Mesendoderm (in vitro differentiated cells): ENCODE results near the gene WDR33.

Experiments used
- DNase-seq: peaks from one replicate; pipeline ENCODE4 v3.0.0; 2013
- H2AK5ac ChIP-seq: 2 replicates; pipeline ENCODE4 v1.6.1; 2013; ENCODE audit warnings: low read length, inconsistent platforms
- H2BK120ac ChIP-seq: 2 replicates; pipeline ENCODE4 v1.6.1; 2013; ENCODE audit warnings: low read depth, mild to moderate bottlenecking, low read length, moderate library complexity, mixed read lengths
- H2BK15ac ChIP-seq: replicated peaks from 2 replicates; pipeline ENCODE4 v1.6.1; 2013; ENCODE audit warnings: low read depth, mild to moderate bottlenecking, moderate library complexity
- H2BK5ac ChIP-seq: 2 replicates; pipeline ENCODE4 v1.6.1; 2013; ENCODE audit warnings: low read length, inconsistent platforms
- H3K18ac ChIP-seq: 2 replicates; pipeline ENCODE4 v1.6.1; 2013; ENCODE audit warnings: mild to moderate bottlenecking, low read length, mixed read lengths
- H3K23ac ChIP-seq: one replicate; pipeline ENCODE4 v1.6.1; 2013; ENCODE audit warnings: low read length
- H3K27ac ChIP-seq: 2 replicates; pipeline ENCODE4 v1.5.1; 2013; ENCODE audit warnings: low read depth, mild to moderate bottlenecking, inconsistent platforms, low read length, moderate library complexity
- H3K27me3 ChIP-seq: 2 replicates; pipeline ENCODE4 v1.6.1; 2013; ENCODE audit warnings: low read length, control low read depth, mild to moderate bottlenecking, inconsistent platforms; ENCODE audit not compliant: insufficient read depth, poor library complexity
- H3K36me3 ChIP-seq: 2 replicates; pipeline ENCODE4 v1.6.1; 2013; ENCODE audit warnings: low read length, inconsistent platforms; ENCODE audit not compliant: control insufficient read depth, insufficient read depth
- H3K4ac ChIP-seq: one replicate; pipeline ENCODE4 v1.6.1; 2013; ENCODE audit warnings: low read depth, mild to moderate bottlenecking, low read length, moderate library complexity
- H3K4me1 ChIP-seq: 2 replicates; pipeline ENCODE4 v1.6.1; 2013; ENCODE audit warnings: low read depth, low read length, inconsistent platforms; ENCODE audit not compliant: control insufficient read depth
- H3K4me2 ChIP-seq: 2 replicates; pipeline ENCODE4 v1.6.1; 2013; ENCODE audit warnings: low read length
- H3K4me3 ChIP-seq: 2 replicates; pipeline ENCODE4 v1.5.1; 2013; ENCODE audit warnings: mild to moderate bottlenecking, low read length
- H3K56ac ChIP-seq: one replicate; pipeline ENCODE4 v1.6.1; 2013; ENCODE audit warnings: low read length
- H3K79me1 ChIP-seq: 2 replicates; pipeline ENCODE4 v1.6.1; 2013; ENCODE audit warnings: low read length, inconsistent platforms
- H3K79me2 ChIP-seq: 2 replicates; pipeline ENCODE4 v1.6.1; 2013; ENCODE audit warnings: mild to moderate bottlenecking, low read length; ENCODE audit not compliant: control insufficient read depth, insufficient read depth
- H3K9ac ChIP-seq: 2 replicates; pipeline ENCODE4 v1.6.1; 2013; ENCODE audit warnings: low read length, inconsistent platforms
- H4K5ac ChIP-seq: one replicate; pipeline ENCODE4 v1.6.1; 2013; ENCODE audit warnings: low read length
- H4K8ac ChIP-seq: one replicate; pipeline ENCODE4 v1.6.1; 2013; ENCODE audit warnings: low read depth, mild to moderate bottlenecking, control low read depth, low read length, moderate library complexity
- whole genome bisulfite sequencing: extraction: QIAGEN DNeasy Blood & Tissue Kit; methylation state at CpG from one replicate; pipeline ENCODE4 v1.1.7; 2013; ENCODE audit warnings: low lambda C conversion rate, missing lambda C conversion rate; ENCODE audit not compliant: insufficient coverage; ENCODE audit errors: extremely low coverage; 5-methylcytosine and 5-hydroxymethylcytosine counted together

The WDR33 gene

GRCh38 chr2:127681976-127682857, 128.8 kb downstream of the WDR33 start:
- Histone ChIP-seq H3K18ac (no peak overlapping the region), H2AK5ac (no peak overlapping the region), H3K27ac (no peak overlapping the region), H2BK15ac (no peak overlapping the region), H3K9ac (no peak overlapping the region), H2BK120ac (no peak overlapping the region), H3K56ac (no peak overlapping the region), H4K5ac (no peak overlapping the region), H3K79me1 (no peaks in the 10 kb centered on the region), H3K4me3 (no peak overlapping the region), H3K4me2 (no peak overlapping the region), H2BK5ac (no peak overlapping the region), H3K27me3 (no peaks in the 10 kb centered on the region), H3K4ac (no peak overlapping the region), H3K4me1 (no peaks in the 10 kb centered on the region), H3K79me2 (no peaks in the 10 kb centered on the region), H3K36me3 (no peaks in the 10 kb centered on the region), H3K23ac (no peak overlapping the region), H4K8ac (no peak overlapping the region)
- DNase-seq: no peak
- WGBS: no CpG with 5 or more reads among the region's 6 CpGs

GRCh38 chr2:127681288-127681804, 129.6 kb downstream of the WDR33 start:
- no peak for DNase-seq
- H3K27me3 ChIP-seq: no peaks in the 10 kb centered on the region

GRCh38 chr2:127680706-127681287, 130.2 kb downstream of the WDR33 start:
- Histone ChIP-seq H3K4me3 (no peak overlapping the region), H3K79me2 (no peaks in the 10 kb centered on the region), H4K8ac (no peak overlapping the region), H3K9ac (no peak overlapping the region), H3K4me2 (no peak overlapping the region), H3K27me3 (peaks cover 4% of the 10 kb centered on the region), H4K5ac (no peak overlapping the region), H2BK120ac (no peak overlapping the region), H3K4me1 (no peaks in the 10 kb centered on the region), H2BK15ac (no peak overlapping the region), H2AK5ac (no peak overlapping the region), H3K27ac (no peak overlapping the region), H3K56ac (no peak overlapping the region), H3K23ac (no peak overlapping the region), H3K4ac (no peak overlapping the region), H3K36me3 (no peaks in the 10 kb centered on the region), H3K79me1 (no peaks in the 10 kb centered on the region), H3K18ac (no peak overlapping the region), H2BK5ac (no peak overlapping the region)
- WGBS: no CpG with 5 or more reads among the region's 19 CpGs
- no peak for DNase-seq

More at GRCh38 chr2:127681288-127681804, 129.6 kb downstream of the WDR33 start:
- no peak overlapping the region for H3K56ac ChIP-seq
- no peaks in the 10 kb centered on the region for H3K79me2 ChIP-seq
- no peaks in the 10 kb centered on the region for H3K79me1 ChIP-seq
- no peak overlapping the region for H3K4me2 ChIP-seq
- H3K27ac ChIP-seq: no peak overlapping the region
- H3K4me1 ChIP-seq: no peaks in the 10 kb centered on the region
- no peak overlapping the region for H2BK120ac ChIP-seq
- no peak overlapping the region for H4K8ac ChIP-seq
- no peak overlapping the region for H2AK5ac ChIP-seq
- no peak overlapping the region for H2BK15ac ChIP-seq
- no peak overlapping the region for H2BK5ac ChIP-seq
- WGBS: no CpG with 5 or more reads among the region's 25 CpGs
- no peak overlapping the region for H3K4ac ChIP-seq
- H3K4me3 ChIP-seq: no peak overlapping the region
- no peak overlapping the region for H3K18ac ChIP-seq
- no peak overlapping the region for H3K23ac ChIP-seq
- no peak overlapping the region for H4K5ac ChIP-seq
- H3K9ac ChIP-seq: no peak overlapping the region
- H3K36me3 ChIP-seq: no peaks in the 10 kb centered on the region

- no peaks in the 10 kb centered on the region for H3K4me1 ChIP-seq
- no peak overlapping the region for H4K5ac ChIP-seq
- H3K4ac ChIP-seq: no peak overlapping the region
- H3K36me3 ChIP-seq: no peaks in the 10 kb centered on the region
- no peak for DNase-seq
- no peak overlapping the region for H2BK5ac ChIP-seq
- no peak overlapping the region for H3K23ac ChIP-seq
- no peak overlapping the region for H3K4me3 ChIP-seq
- no peak overlapping the region for H4K8ac ChIP-seq
- H3K18ac ChIP-seq: no peak overlapping the region
- H3K56ac ChIP-seq: no peak overlapping the region
- no peaks in the 10 kb centered on the region for H3K79me2 ChIP-seq
- no peak overlapping the region for H2AK5ac ChIP-seq
- no peak overlapping the region for H3K27ac ChIP-seq
- no peak overlapping the region for H3K9ac ChIP-seq
- no peak overlapping the region for H3K4me2 ChIP-seq
- H2BK15ac ChIP-seq: no peak overlapping the region
- H2BK120ac ChIP-seq: no peak overlapping the region
- H3K27me3 ChIP-seq: peaks cover 7% of the 10 kb centered on the region
- H3K79me1 ChIP-seq: no peaks in the 10 kb centered on the region
- WGBS: no CpG with 5 or more reads among the region's 15 CpGs
Observed at GRCh38 chr2:127679680-127680361, 131.2 kb downstream of the WDR33 start.

- H2AK5ac ChIP-seq: no peak overlapping the region
- H3K4me1 ChIP-seq: no peaks in the 10 kb centered on the region
- H4K8ac ChIP-seq: no peak overlapping the region
- H3K79me2 ChIP-seq: no peaks in the 10 kb centered on the region
- no peak for DNase-seq
- H3K79me1 ChIP-seq: no peaks in the 10 kb centered on the region
- H3K23ac ChIP-seq: no peak overlapping the region
- no peak overlapping the region for H3K27ac ChIP-seq
- no peak overlapping the region for H3K4ac ChIP-seq
- no peak overlapping the region for H4K5ac ChIP-seq
- no peak overlapping the region for H3K18ac ChIP-seq
- H2BK120ac ChIP-seq: no peak overlapping the region
- H3K4me3 ChIP-seq: no peak overlapping the region
- peaks cover 7% of the 10 kb centered on the region for H3K27me3 ChIP-seq
- H3K4me2 ChIP-seq: no peak overlapping the region
- no CpG with 5 or more reads among the region's 6 CpGs for WGBS
- H3K36me3 ChIP-seq: no peaks in the 10 kb centered on the region
- no peak overlapping the region for H3K9ac ChIP-seq
- H3K56ac ChIP-seq: no peak overlapping the region
- H2BK5ac ChIP-seq: no peak overlapping the region
- H2BK15ac ChIP-seq: no peak overlapping the region
Observed at GRCh38 chr2:127678991-127679390, 132.0 kb downstream of the WDR33 start.
